ENCODE data around the gene IL13RA2. TPM values are rescaled to one million over a fixed set of nuclear protein-coding genes. Genes with fewer than 3 reads are reported as not detected.

Gene IL13RA2
- total and polyA plus RNA-seq, 2 of the 13 experiments (the other 11 are each of a cell fraction or from before 2014, with no cell fraction given): not detected

DNA sequence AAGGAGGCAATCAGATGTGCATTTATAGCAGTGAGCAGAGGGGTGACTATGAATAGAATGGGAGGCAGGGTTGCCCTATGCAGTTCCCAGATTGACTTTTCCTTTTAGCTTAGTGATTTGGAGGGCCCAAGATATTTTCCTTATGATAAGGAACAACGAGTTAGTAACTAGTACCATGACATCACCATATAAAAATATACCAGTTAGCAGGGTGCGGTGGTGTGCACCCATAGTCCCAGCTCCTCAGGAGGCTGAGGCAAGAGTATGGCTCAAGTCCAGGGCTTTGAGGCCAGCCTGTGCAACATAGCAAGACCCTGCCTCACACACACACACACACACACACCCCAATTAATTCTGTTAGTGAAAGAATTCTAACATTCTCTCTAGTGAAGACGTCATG is 53.0 kb downstream of the IL13RA2 start:
- in situ Hi-C loops (cut with HindIII; ENCODE audit: extremely low pct_ligation_motif_present, low pct_unique_long_range_greater_than_20kb): no loop called here

More for the DNA sequence above, 53.0 kb downstream of the IL13RA2 start:
- Histone ChIP-seq H3K4me1 (ENCODE audit: insufficient read depth, low read length) (no peaks in the 10 kb centered on the region), H3K4me3 (replicated peaks in 1 of 3; ENCODE audit: insufficient read depth in 1 of 3, low read depth in 2 of 3, low read length in 3 of 3) (no peak overlapping the region), H3K27ac (ENCODE audit: extremely low read length, insufficient read depth, low read length) (no peak overlapping the region), H4K20me1 (ENCODE audit: insufficient read depth, low read length) (no peaks in the 10 kb centered on the region), H3K36me3 (replicated peaks in 1 of 2; ENCODE audit: control insufficient read depth in 1 of 2, insufficient read depth in 2 of 2, low read length in 2 of 2) (no peaks in the 10 kb centered on the region), H3K4me2 (ENCODE audit: low read depth, low read length) (no peak overlapping the region), H3K9ac (ENCODE audit: insufficient read depth, low read depth, low read length) (no peak overlapping the region), H3K27me3 (ENCODE audit: control insufficient read depth in 1 of 2, insufficient read depth in 2 of 2, low read length in 2 of 2) (no peaks in the 10 kb centered on the region), H3K9me3 (ENCODE audit: low read length) (no peaks in the 10 kb centered on the region), H3K79me2 (ENCODE audit: insufficient read depth, low read length) (no peaks in the 10 kb centered on the region), H2AFZ (ENCODE audit: low read length) (no peak overlapping the region)
- 0% methylated on average over 3 of the region's 3 CpGs for WGBS (ENCODE audit: low lambda C conversion rate)
- intact Hi-C loops (cut with micrococcal nuclease; ENCODE audit: unreplicated experiment): no loop called here
- no peak for FAIRE-seq
- no peak for DNase-seq (ENCODE audit: low spot score)
- TF ChIP-seq, protein P1, sequence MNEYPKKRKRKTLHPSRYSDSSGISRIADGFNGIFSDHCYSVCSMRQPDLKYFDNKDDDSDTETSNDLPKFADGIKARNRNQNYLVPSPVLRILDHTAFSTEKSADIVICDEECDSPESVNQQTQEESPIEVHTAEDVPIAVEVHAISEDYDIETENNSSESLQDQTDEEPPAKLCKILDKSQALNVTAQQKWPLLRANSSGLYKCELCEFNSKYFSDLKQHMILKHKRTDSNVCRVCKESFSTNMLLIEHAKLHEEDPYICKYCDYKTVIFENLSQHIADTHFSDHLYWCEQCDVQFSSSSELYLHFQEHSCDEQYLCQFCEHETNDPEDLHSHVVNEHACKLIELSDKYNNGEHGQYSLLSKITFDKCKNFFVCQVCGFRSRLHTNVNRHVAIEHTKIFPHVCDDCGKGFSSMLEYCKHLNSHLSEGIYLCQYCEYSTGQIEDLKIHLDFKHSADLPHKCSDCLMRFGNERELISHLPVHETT (CRISPR knock-in tag; conservative IDR thresholded peaks at IDR 0.05): no peak
- no peak for TF ChIP-seq ZNF292 (CRISPR knock-in tag; IDR thresholded peaks at IDR 0.05; ENCODE audit: borderline replicate concordance, low read depth)
- TF ChIP-seq ZFP36L2 (CRISPR knock-in tag; IDR thresholded peaks at IDR 0.05): no peak
- no peak for TF ChIP-seq HOXA9 (CRISPR knock-in tag; IDR thresholded peaks at IDR 0.05; ENCODE audit: borderline replicate concordance)
- TF ChIP-seq, protein P2, sequence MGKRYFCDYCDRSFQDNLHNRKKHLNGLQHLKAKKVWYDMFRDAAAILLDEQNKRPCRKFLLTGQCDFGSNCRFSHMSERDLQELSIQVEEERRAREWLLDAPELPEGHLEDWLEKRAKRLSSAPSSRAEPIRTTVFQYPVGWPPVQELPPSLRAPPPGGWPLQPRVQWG (CRISPR knock-in tag; IDR thresholded peaks at IDR 0.05; ENCODE audit: borderline replicate concordance, low read depth): no peak
- TF ChIP-seq ZBTB38 (CRISPR knock-in tag; IDR thresholded peaks at IDR 0.05): no peak
- no peak for TF ChIP-seq ZNF7 (CRISPR knock-in tag; IDR thresholded peaks at IDR 0.05)
- no peak for TF ChIP-seq ZSCAN22 (CRISPR knock-in tag; IDR thresholded peaks at IDR 0.05)
- TF ChIP-seq, protein P3, sequence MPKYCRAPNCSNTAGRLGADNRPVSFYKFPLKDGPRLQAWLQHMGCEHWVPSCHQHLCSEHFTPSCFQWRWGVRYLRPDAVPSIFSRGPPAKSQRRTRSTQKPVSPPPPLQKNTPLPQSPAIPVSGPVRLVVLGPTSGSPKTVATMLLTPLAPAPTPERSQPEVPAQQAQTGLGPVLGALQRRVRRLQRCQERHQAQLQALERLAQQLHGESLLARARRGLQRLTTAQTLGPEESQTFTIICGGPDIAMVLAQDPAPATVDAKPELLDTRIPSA (CRISPR knock-in tag; IDR thresholded peaks at IDR 0.05; ENCODE audit: borderline replicate concordance): no peak
- TF ChIP-seq ZNF142 (CRISPR knock-in tag; IDR thresholded peaks at IDR 0.05): no peak
- TF ChIP-seq, protein P4, sequence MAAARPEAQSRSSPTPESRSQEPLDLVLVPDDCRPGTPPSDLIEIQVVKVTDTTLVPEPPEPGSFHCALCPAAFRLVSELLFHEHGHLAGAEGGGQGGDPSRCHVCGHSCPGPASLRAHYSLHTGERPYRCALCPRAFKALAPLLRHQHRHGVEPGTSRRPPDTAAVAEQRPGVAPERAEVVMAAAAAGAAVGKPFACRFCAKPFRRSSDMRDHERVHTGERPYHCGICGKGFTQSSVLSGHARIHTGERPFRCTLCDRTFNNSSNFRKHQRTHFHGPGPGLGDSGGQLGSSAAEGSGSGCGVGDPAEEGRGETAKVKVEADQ (CRISPR knock-in tag; IDR thresholded peaks at IDR 0.05; ENCODE audit: borderline replicate concordance): no peak
- no peak for TF ChIP-seq ZNF17 (CRISPR knock-in tag; IDR thresholded peaks at IDR 0.05)
- no peak for TF ChIP-seq SUZ12 (IDR thresholded peaks at IDR 0.05; ENCODE audit: low read depth, low read length)
- TF ChIP-seq TAF15 (IDR thresholded peaks at IDR 0.05; ENCODE audit: low read depth, low read length, poor library complexity, severe bottlenecking): no peak
- no peak for TF ChIP-seq HDAC6 (IDR thresholded peaks at IDR 0.05; ENCODE audit: low read depth, low read length)
- TF ChIP-seq LCORL (IDR thresholded peaks at IDR 0.05): no peak
- TF ChIP-seq LCORL (CRISPR knock-in tag; IDR thresholded peaks at IDR 0.05): no peak
- no peak for ATAC-seq
- ChIA-PET CTCF (ENCODE audit: low intra/inter-chr PET ratio, low total read pairs) (no interaction called here), POLR2A (no interaction called here)
- BruUV-seq (replicated peaks): no TSS peak
